MM.1S (cell line): Measurements from ENCODE around the gene PARD3.

ENCODE experiments used
- CTCF ChIP-seq: fragments of 300-600 bp; sonication (generic); IDR thresholded peaks from 2 replicates; pipeline ENCODE4 v1.5.1; 2016; ENCODE audit warnings: antibody characterized with exemption, low read length, mixed read lengths
- EZH2 ChIP-seq: fragments of 300-600 bp; sonication (generic); optimal IDR thresholded peaks from 2 replicates; pipeline ENCODE3; 2017; ENCODE audit warnings: low read depth, mild to moderate bottlenecking, antibody characterized with exemption, low read length, mixed read lengths
- EZH2phosphoT487 ChIP-seq: fragments of 300-600 bp; sonication (generic); IDR thresholded peaks from 2 replicates; pipeline ENCODE4 v1.6.1; 2018; ENCODE audit warnings: antibody characterized with exemption, low read length

- TF ChIP-seq EZH2phosphoT487 (no peak), CTCF (no peak), EZH2 (no peak)
These were observed 233.1 kb downstream of the PARD3 start for GRCh38 chr10:34581801-34582532.
